ENCODE data around the gene FRMD6. TPM values are rescaled to one million over a fixed set of nuclear protein-coding genes. Genes with fewer than 3 reads are reported as not detected.

FRMD6 gene
- total RNA-seq, 1 experiment from 2014 or later: 40.7 TPM

DNA sequence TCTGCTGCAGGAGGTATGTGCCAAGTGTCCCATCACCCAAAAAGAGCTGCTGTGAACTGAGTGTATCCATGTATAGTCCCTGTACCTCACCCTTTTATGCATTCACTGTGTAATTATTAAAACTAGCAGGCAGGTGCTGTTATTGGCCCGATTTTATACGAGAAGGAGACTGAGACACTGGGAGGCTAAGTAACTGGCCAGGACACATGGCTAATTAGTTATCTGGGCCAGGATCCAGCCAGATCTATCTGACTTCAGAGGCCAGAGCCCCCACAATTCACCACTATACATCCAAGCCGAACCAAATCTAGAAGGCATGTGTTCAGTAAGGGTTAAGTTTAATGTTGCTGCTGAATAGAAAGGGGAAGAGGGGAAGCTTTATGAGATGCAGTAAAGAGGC, 73.4 kb downstream of the FRMD6 start:
- in situ Hi-C loops (cut with HindIII; ENCODE audit: low pct_unique_long_range_greater_than_20kb, low sequenced_read_pairs): no loop called here
- Histone ChIP-seq H3K27me3 (ENCODE audit: control insufficient read depth, insufficient read depth, low read length) (no peaks in the 10 kb centered on the region), H3K4me3 (ENCODE audit: low read depth in 2 of 2, low read length in 2 of 2) (no peak overlapping the region), H3K4me1 (ENCODE audit: control insufficient read depth, insufficient read depth, low read length) (no peaks in the 10 kb centered on the region), H3K36me3 (ENCODE audit: control insufficient read depth, insufficient read depth, low read length) (peaks cover 18% of the 10 kb centered on the region), H3K27ac (ENCODE audit: low read length) (no peak overlapping the region), H3K9me3 (ENCODE audit: control insufficient read depth, insufficient read depth, low read depth, low read length) (no peaks in the 10 kb centered on the region)
- ChIA-PET POLR2A (no interaction called here), CTCF (no interaction called here)
- ATAC-seq (no peak), DNase-seq (ENCODE audit: low read depth, low spot score) (no peak)
- no TSS peak for BruUV-seq (replicated peaks)
- intact Hi-C loops (cut with micrococcal nuclease; ENCODE audit: unreplicated experiment): no loop called here
- no peak for TF ChIP-seq TCF7L2 (IDR thresholded peaks at IDR 0.05; ENCODE audit: low read depth, low read length)
- TF ChIP-seq, protein P1, sequence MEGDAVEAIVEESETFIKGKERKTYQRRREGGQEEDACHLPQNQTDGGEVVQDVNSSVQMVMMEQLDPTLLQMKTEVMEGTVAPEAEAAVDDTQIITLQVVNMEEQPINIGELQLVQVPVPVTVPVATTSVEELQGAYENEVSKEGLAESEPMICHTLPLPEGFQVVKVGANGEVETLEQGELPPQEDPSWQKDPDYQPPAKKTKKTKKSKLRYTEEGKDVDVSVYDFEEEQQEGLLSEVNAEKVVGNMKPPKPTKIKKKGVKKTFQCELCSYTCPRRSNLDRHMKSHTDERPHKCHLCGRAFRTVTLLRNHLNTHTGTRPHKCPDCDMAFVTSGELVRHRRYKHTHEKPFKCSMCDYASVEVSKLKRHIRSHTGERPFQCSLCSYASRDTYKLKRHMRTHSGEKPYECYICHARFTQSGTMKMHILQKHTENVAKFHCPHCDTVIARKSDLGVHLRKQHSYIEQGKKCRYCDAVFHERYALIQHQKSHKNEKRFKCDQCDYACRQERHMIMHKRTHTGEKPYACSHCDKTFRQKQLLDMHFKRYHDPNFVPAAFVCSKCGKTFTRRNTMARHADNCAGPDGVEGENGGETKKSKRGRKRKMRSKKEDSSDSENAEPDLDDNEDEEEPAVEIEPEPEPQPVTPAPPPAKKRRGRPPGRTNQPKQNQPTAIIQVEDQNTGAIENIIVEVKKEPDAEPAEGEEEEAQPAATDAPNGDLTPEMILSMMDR (IDR thresholded peaks at IDR 0.05): no peak
- no peak for TF ChIP-seq REST (IDR thresholded peaks at IDR 0.05; ENCODE audit: insufficient read depth in 1 of 2, low read depth in 2 of 2, low read length in 1 of 2)
- no peak for TF ChIP-seq SIN3A (IDR thresholded peaks at IDR 0.05; ENCODE audit: borderline replicate concordance, insufficient read depth, low read depth, low read length)
- no peak for TF ChIP-seq POLR2AphosphoS5 (IDR thresholded peaks at IDR 0.05; ENCODE audit: low read depth, low read length)

DNA sequence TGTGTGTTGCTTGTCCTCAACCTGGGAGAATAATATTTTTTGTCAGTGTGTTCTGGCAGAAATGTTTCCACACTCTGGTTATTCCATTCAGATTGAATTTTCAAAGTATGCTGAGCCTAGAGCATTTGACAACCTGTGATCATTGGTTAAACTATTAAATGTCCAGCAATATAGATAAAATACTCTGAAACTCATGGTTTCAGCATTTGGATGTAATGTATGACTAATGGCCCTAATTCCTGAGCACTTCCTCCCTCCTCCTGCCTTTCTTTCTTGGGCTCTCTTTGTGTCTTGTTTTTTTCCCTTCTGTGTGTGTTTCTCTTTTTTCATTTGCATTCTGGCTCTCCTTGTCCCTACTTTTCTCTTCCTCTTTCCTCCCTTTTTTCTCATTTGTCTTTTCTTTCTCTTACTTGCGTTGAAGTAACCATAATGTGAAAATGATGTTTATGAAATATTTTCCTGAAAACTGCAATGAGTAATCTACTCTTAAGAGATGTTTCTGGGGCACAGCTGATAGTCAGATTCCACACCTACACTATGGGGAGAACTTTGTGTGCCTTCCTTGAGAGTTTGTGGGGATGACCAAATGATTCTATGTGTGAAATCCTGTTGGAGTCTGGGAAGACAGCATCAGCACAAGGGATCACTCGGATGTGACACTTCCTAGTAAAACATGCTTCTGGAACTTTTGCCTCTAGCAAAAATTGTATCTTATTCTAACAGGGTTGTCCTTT, 74.6 kb downstream of the FRMD6 start:
- CTCF ChIA-PET: no interaction called here

More for the DNA sequence above, 74.6 kb downstream of the FRMD6 start:
- no peak for DNase-seq (ENCODE audit: low read depth, low spot score)
- no peak for TF ChIP-seq TCF7L2 (IDR thresholded peaks at IDR 0.05; ENCODE audit: low read depth, low read length)
- no peak for TF ChIP-seq REST (IDR thresholded peaks at IDR 0.05; ENCODE audit: insufficient read depth in 1 of 2, low read depth in 2 of 2, low read length in 1 of 2)
- TF ChIP-seq, protein P1 (IDR thresholded peaks at IDR 0.05): no peak
- no peak for TF ChIP-seq POLR2AphosphoS5 (IDR thresholded peaks at IDR 0.05; ENCODE audit: low read depth, low read length)
- no peak for TF ChIP-seq SIN3A (IDR thresholded peaks at IDR 0.05; ENCODE audit: borderline replicate concordance, insufficient read depth, low read depth, low read length)
- H3K4me1 ChIP-seq (ENCODE audit: control insufficient read depth, insufficient read depth, low read length): no peaks in the 10 kb centered on the region
- POLR2A ChIA-PET: no interaction called here
- no peaks in the 10 kb centered on the region for H3K27me3 ChIP-seq (ENCODE audit: control insufficient read depth, insufficient read depth, low read length)
- no TSS peak for BruUV-seq (replicated peaks)
- intact Hi-C loops (cut with micrococcal nuclease; ENCODE audit: unreplicated experiment): no loop called here
- H3K9me3 ChIP-seq (ENCODE audit: control insufficient read depth, insufficient read depth, low read depth, low read length): no peaks in the 10 kb centered on the region
- H3K27ac ChIP-seq (ENCODE audit: low read length): no peak overlapping the region
- in situ Hi-C loops (cut with HindIII; ENCODE audit: low pct_unique_long_range_greater_than_20kb, low sequenced_read_pairs): no loop called here
- peaks cover 18% of the 10 kb centered on the region for H3K36me3 ChIP-seq (ENCODE audit: control insufficient read depth, insufficient read depth, low read length)
- no peak for ATAC-seq
- H3K4me3 ChIP-seq (ENCODE audit: low read depth in 2 of 2, low read length in 2 of 2): no peak overlapping the region

All from Panc1 (cell line).